Endothelial cell of umbilical vein (primary cell): ENCODE measurements around the gene CHAF1A. TPM values are rescaled to one million over a fixed set of nuclear protein-coding genes. Genes with fewer than 3 reads are reported as not detected.

Experiments
- BruUV-seq: library from RNA; stranded (reverse); fragments of 400-500 nt; replicated peaks from 2 replicates; lab custom pipeline; 2021; lab: Mats Ljungman, UMichigan
- CTCF ChIA-PET: fragments of 300-600, 350-600 bp; sonication (Branson Sonifier 250); formaldehyde crosslinking; loops from one replicate; lab custom pipeline; 2021; ENCODE audit warnings: antibody characterized with exemption, inconsistent platforms; lab: Charles Lee
- POLR2A ChIA-PET: fragments of 300-600, 350-600 bp; sonication (Branson Sonifier 250); formaldehyde crosslinking; loops from one replicate; lab custom pipeline; 2021; ENCODE audit warnings: antibody characterized with exemption, inconsistent platforms; lab: Charles Lee
- DNase-seq: peaks from one replicate; pipeline ENCODE4 v3.0.0-alpha.2; 2011; ENCODE audit warnings: low read depth, low spot score
- FAIRE-seq: peaks from 2 replicates; lab custom pipeline; 2011; peaks lifted over from hg19 to GRCh38; lab: Jason Lieb, UNC
- H2AFZ ChIP-seq: 2 replicates; pipeline ENCODE4 v1.6.0; 2012; ENCODE audit warnings: low read depth, low read length, control low read depth, inconsistent platforms
- H3K27ac ChIP-seq: 2 replicates; pipeline ENCODE4 v1.5.1; 2011; ENCODE audit warnings: low read depth, mild to moderate bottlenecking, control low read depth, low read length, moderate library complexity; ENCODE audit not compliant: insufficient read depth
- H3K27me3 ChIP-seq, 2 experiments: 2 replicates each; pipeline versions ENCODE4 v1.6.0 to v1.6.1; 2011; ENCODE audit warnings: low read length in 2 of 2, mixed read lengths in 1 of 2; ENCODE audit not compliant: control insufficient read depth in 2 of 2, insufficient read depth in 2 of 2
- H3K36me3 ChIP-seq, 2 experiments: 2 replicates in 1 of 2; 3 replicates in 1 of 2; pipeline ENCODE4 v1.5.1; 2011; ENCODE audit warnings: low read length in 2 of 2, mild to moderate bottlenecking in 1 of 2, moderate library complexity in 1 of 2; ENCODE audit not compliant: control insufficient read depth in 2 of 2, insufficient read depth in 2 of 2; ENCODE audit errors: extremely low read depth in 1 of 2
- H3K4me1 ChIP-seq: 3 replicates; pipeline ENCODE4 v1.5.1; 2011; ENCODE audit warnings: mild to moderate bottlenecking, low read length; ENCODE audit not compliant: control insufficient read depth, insufficient read depth; ENCODE audit errors: extremely low read depth
- H3K4me2 ChIP-seq: 2 replicates; pipeline ENCODE4 v1.6.1; 2011; ENCODE audit warnings: low read length, control low read depth, mixed read lengths; ENCODE audit not compliant: insufficient read depth
- H3K4me3 ChIP-seq, 3 experiments: fragments of 200-600 bp in 1 of 3; sonication (generic), shearing (Covaris generic) in 1 of 3; replicated peaks in 1 of 3; 2 replicates each; pipeline ENCODE4 v1.5.1; 2011 to 2016; ENCODE audit warnings: control low read depth in 3 of 3, low read length in 3 of 3, mild to moderate bottlenecking in 2 of 3, inconsistent platforms in 1 of 3, low read depth in 1 of 3, moderate library complexity in 1 of 3; ENCODE audit not compliant: insufficient read depth in 1 of 3
- H3K79me2 ChIP-seq: 2 replicates; pipeline ENCODE4 v1.6.0; 2012; ENCODE audit warnings: low read length, inconsistent platforms; ENCODE audit not compliant: control insufficient read depth, insufficient read depth
- H3K9ac ChIP-seq: replicated peaks from 2 replicates; pipeline ENCODE3; 2011; ENCODE audit warnings: low read length, control low read depth; ENCODE audit not compliant: insufficient read depth; ENCODE audit errors: extremely low read depth
- H3K9me1 ChIP-seq: replicated peaks from 3 replicates; pipeline ENCODE4 v1.6.0; 2011; ENCODE audit warnings: mild to moderate bottlenecking, low read length; ENCODE audit not compliant: control insufficient read depth, insufficient read depth; ENCODE audit errors: extremely low read depth
- H3K9me3 ChIP-seq: replicated peaks from 2 replicates; pipeline ENCODE4 v1.5.1; 2012; ENCODE audit warnings: low read length, inconsistent platforms; ENCODE audit not compliant: control insufficient read depth, insufficient read depth
- H4K20me1 ChIP-seq: replicated peaks from 2 replicates; pipeline ENCODE3; 2011; ENCODE audit warnings: mild to moderate bottlenecking, low read length; ENCODE audit not compliant: control insufficient read depth, insufficient read depth; ENCODE audit errors: extremely low read depth
- CTCF ChIP-seq, 2 donors: IDR thresholded peaks; 1 replicate in 1 of 2; 2 replicates in 1 of 2; pipeline ENCODE4 v1.5.1; 2011; ENCODE audit warnings: low read length in 2 of 2, mild to moderate bottlenecking in 2 of 2, moderate library complexity in 2 of 2, control low read depth in 1 of 2, inconsistent platforms in 1 of 2, low read depth in 1 of 2; ENCODE audit not compliant: insufficient read depth in 1 of 2; ENCODE audit errors: extremely low read depth in 1 of 2
- EZH2 ChIP-seq: IDR thresholded peaks from 2 replicates; pipeline ENCODE4 v1.6.1; 2012; ENCODE audit warnings: borderline replicate concordance, low read depth, mild to moderate bottlenecking, moderate library complexity, low read length, inconsistent platforms; ENCODE audit not compliant: severe bottlenecking
- FOS ChIP-seq: IDR thresholded peaks from 2 replicates; pipeline ENCODE4 v1.6.1; 2011; ENCODE audit warnings: mild to moderate bottlenecking, low read length, moderate library complexity, borderline replicate concordance; ENCODE audit not compliant: insufficient read depth
- GATA2 ChIP-seq: IDR thresholded peaks from 2 replicates; pipeline ENCODE4 v1.7.0; 2011; ENCODE audit warnings: low read depth, mild to moderate bottlenecking, moderate library complexity, mixed read lengths, low read length; ENCODE audit not compliant: insufficient read length, insufficient read depth
- JUN ChIP-seq: IDR thresholded peaks from 2 replicates; pipeline ENCODE4 v1.6.1; 2011; ENCODE audit warnings: borderline replicate concordance, low read depth; ENCODE audit not compliant: insufficient read length, insufficient read depth
- MAX ChIP-seq: IDR thresholded peaks from 2 replicates; pipeline ENCODE4 v1.6.1; 2011; ENCODE audit not compliant: insufficient read depth, insufficient read length
- MYC ChIP-seq: IDR thresholded peaks from one replicate; pipeline ENCODE4 v1.6.1; 2011; ENCODE audit warnings: mild to moderate bottlenecking, low read depth, low read length
- POLR2A ChIP-seq: IDR thresholded peaks from 2 replicates; pipeline ENCODE4 v1.6.1; 2012; ENCODE audit warnings: low read depth, mild to moderate bottlenecking, control low read depth, low read length
- POLR2AphosphoS5 ChIP-seq: IDR thresholded peaks from 2 replicates; pipeline ENCODE4 v1.6.1; 2012; ENCODE audit warnings: low read depth, mild to moderate bottlenecking, control low read depth, low read length, moderate library complexity; ENCODE audit not compliant: insufficient read depth
- dilution Hi-C: fragments of 300-500 bp; cut with MboI; formaldehyde crosslinking; loops from one replicate; pipeline ENCODE4 v1.15.0; 2019; ENCODE audit warnings: low sequenced_read_pairs; ENCODE audit not compliant: extremely low pct_ligation_motif_present
- intact Hi-C: fragments of 100-400 bp; cut with micrococcal nuclease; formaldehyde crosslinking; loops from one replicate; pipeline ENCODE4 v1.10.0; 2022
- polyA plus RNA-seq, 4 experiments: library from polyadenylated mRNA; depleted of rRNA in 3 of 4; stranded (reverse) in 3 of 4; unstranded in 1 of 4; fragments of >200 nt; gene quantifications; 2 replicates each; pipeline versions ENCODE4 v1.2.1 to v1.2.3, GENCODE V29; 2011 to 2012; ENCODE audit warnings: missing spikeins in 1 of 4
- total RNA-seq: library from RNA; stranded (reverse); gene quantifications from 2 replicates; pipeline ENCODE4 v1.2.3, GENCODE V29; 2021

Gene CHAF1A
- total and polyA plus RNA-seq, 2 donors (not counting 3 experiments of a cell fraction or from before 2014, with no cell fraction given) = 19.5 to 44.5 TPM

- Histone ChIP-seq H2AFZ (no peak overlapping the region), H3K4me2 (no peak overlapping the region), H3K9me1 (no peaks in the 10 kb centered on the region), H3K9ac (no peak overlapping the region), H3K4me1 (peaks cover 39% of the 10 kb centered on the region), H4K20me1 (no peaks in the 10 kb centered on the region), H3K27ac (no peak overlapping the region), H3K79me2 (peaks cover 79% of the 10 kb centered on the region), H3K36me3 (peaks cover 0 to 24% of the 10 kb centered on the region in 2 experiments), H3K9me3 (no peaks in the 10 kb centered on the region), H3K27me3 (no peaks in the 10 kb centered on the region), H3K4me3 (no peak overlapping the region)
- POLR2A ChIA-PET = interaction anchor here (0.5 kb wide), 1 partner anchor 42 kb away, joined by 3 read pairs; no protein-coding TSS in a partner anchor
- FAIRE-seq (no peak), DNase-seq (no peak)
- no peak for TF ChIP-seq POLR2AphosphoS5
- no peak for TF ChIP-seq CTCF (IDR thresholded peaks at IDR 0.05; ENCODE audit: extremely low read depth in 1 of 2, insufficient read depth in 1 of 2, low read depth in 1 of 2, low read length in 2 of 2)
- TF ChIP-seq POLR2A = no peak
- no peak for TF ChIP-seq GATA2
- no peak for TF ChIP-seq JUN
- TF ChIP-seq FOS = no peak
- TF ChIP-seq MYC = no peak
- TF ChIP-seq EZH2 = no peak
- no peak for TF ChIP-seq MAX
- dilution Hi-C loops = no loop called here
- intact Hi-C loops = loop anchor here (1.0 kb wide), 1 partner anchor 30 kb away; the partner anchor contains the start of gene SH3GL1
- CTCF ChIA-PET = interaction anchor here (0.6 to 2.4 kb wide), 24 partner anchors 9 to 265 kb away, joined by 3 to 43 read pairs (median 6); partner anchors contain the start of genes CHAF1A, HDGFL2, MPND and SH3GL1
- no TSS peak for BruUV-seq
Observed at GRCh38 chr19:4370418-4371041, 31.9 kb upstream of the CHAF1A start.
